DOHH2 (cell line): ENCODE measurements around the gene CDH2.

Experiments
- CTCF ChIP-seq: fragments of 200-600 bp; sonication (generic); IDR thresholded peaks from one replicate; pipeline ENCODE4 v1.5.1; 2014; ENCODE audit warnings: antibody characterized with exemption, mild to moderate bottlenecking, low read depth, low read length; ENCODE audit not compliant: poor library complexity, severe bottlenecking
- EZH2phosphoT487 ChIP-seq: fragments of 200-600 bp; sonication (generic); IDR thresholded peaks from 2 replicates; pipeline ENCODE4 v1.6.1; 2017; ENCODE audit warnings: borderline replicate concordance, mild to moderate bottlenecking, antibody characterized with exemption, low read length, moderate library complexity, mixed read lengths

- TF ChIP-seq CTCF (no peak), EZH2phosphoT487 (no peak)
Observed at GRCh38 chr18:28116461-28116860, 60.5 kb downstream of the CDH2 start.
